Measurements from ENCODE around the gene ZNF691.

DNA sequence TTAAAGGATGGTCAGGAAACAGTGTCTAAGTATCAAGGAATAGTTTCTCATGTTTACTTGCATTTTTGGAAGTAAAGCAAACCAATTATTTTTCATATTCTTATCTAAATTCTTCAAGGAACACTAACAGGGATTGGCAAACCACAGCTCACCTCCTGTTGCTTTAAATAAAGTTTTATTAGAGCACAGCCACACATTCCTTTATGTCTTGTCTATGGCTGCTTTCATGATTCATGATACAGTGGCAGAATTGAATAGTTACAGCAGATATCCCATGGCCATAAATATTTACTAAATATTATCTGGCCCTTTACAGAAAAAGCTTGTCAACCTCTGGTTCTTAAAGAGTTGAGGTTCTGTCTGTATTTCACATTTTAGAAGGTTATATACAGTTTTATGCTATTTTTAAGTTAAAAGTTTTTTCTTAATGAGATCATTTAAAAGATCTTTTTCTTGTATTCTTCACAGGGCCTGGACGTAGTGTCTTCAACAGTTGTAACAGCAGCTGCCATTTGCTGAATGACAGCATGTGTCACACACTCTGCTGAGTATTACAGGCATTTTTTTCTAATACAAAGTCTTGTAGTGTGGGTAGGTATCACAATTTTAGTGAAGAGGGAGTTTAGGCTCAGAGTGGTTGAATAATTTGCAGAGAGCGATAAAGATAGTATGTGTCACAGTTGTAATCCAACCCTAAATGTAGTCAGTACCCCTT, 2.6 kb downstream of the ZNF691 start:
- TF ChIP-seq CTCF (IDR thresholded peaks at IDR 0.05) (no peak), POLR2A (IDR thresholded peaks at IDR 0.05) (no peak)

All from testis (tissue), 2 donors.